HG02763 (cell line): ENCODE data around the gene CCDC38.

Experiments
- ATAC-seq: cut with Tn5 transposase; IDR thresholded peaks from one replicate; pipeline ENCODE4 v1.9.1; 2021; ENCODE audit warnings: mild to moderate bottlenecking, moderate library complexity; ENCODE audit not compliant: unreplicated experiment

The CCDC38 gene

GRCh38 chr12:95838125-95838524, 104.3 kb downstream of the CCDC38 start:
- ATAC-seq: no peak

- no peak for ATAC-seq
Measured at GRCh38 chr12:95837240-95838038, 105.0 kb downstream of the CCDC38 start.

GRCh38 chr12:95836630-95837239, 105.7 kb downstream of the CCDC38 start:
- ATAC-seq: no peak

GRCh38 chr12:95836185-95836609, 106.2 kb downstream of the CCDC38 start:
- no peak for ATAC-seq

GRCh38 chr12:95834572-95834971, 107.8 kb downstream of the CCDC38 start:
- ATAC-seq: no peak

- ATAC-seq: no peak
Measured at GRCh38 chr12:95830335-95831089, 111.9 kb downstream of the CCDC38 start.

GRCh38 chr12:95829395-95829794, 113.0 kb downstream of the CCDC38 start:
- ATAC-seq: no peak

GRCh38 chr12:95820096-95820703, 122.2 kb downstream of the CCDC38 start:
- ATAC-seq: no peak
